Brain microvascular endothelial cell (primary cell): Measurements from ENCODE around the gene NOP9.

Experiments
- DNase-seq: peaks from one replicate; pipeline ENCODE4 v3.0.0-alpha.2; 2020
- H3K27ac ChIP-seq: fragments of 250-450 bp; sonication (Bioruptor Pico); 2 replicates; pipeline ENCODE4 v1.5.1; 2020; ENCODE audit warnings: mild to moderate bottlenecking, moderate library complexity
- H3K27me3 ChIP-seq: fragments of 250-450 bp; sonication (Bioruptor Pico); replicated peaks from 2 replicates; pipeline ENCODE4 v1.5.1; 2020; ENCODE audit warnings: mild to moderate bottlenecking
- H3K36me3 ChIP-seq: fragments of 250-450 bp; sonication (Bioruptor Pico); replicated peaks from 2 replicates; pipeline ENCODE4 v1.5.1; 2020; ENCODE audit warnings: mild to moderate bottlenecking
- H3K4me3 ChIP-seq: 2 replicates; pipeline ENCODE4 v1.5.1; 2011; ENCODE audit warnings: low read depth, mild to moderate bottlenecking, control low read depth, low read length, moderate library complexity
- CTCF ChIP-seq: IDR thresholded peaks from 2 replicates; pipeline ENCODE4 v1.5.1; 2011; ENCODE audit warnings: low read depth, mild to moderate bottlenecking, moderate library complexity, low read length, control low read depth, inconsistent platforms; ENCODE audit errors: missing control alignments
- in situ Hi-C: cut with HindIII; loops from 2 replicates; pipeline ENCODE4 v1.10.0; 2017; ENCODE audit warnings: low sequenced_read_pairs, low pct_ligation_motif_present

NOP9 gene

GRCh38 chr14:24254630-24255392 is 44.8 kb upstream of the NOP9 start:
- DNase-seq: no peak
- no peak for TF ChIP-seq CTCF
- no peak overlapping the region for H3K27ac ChIP-seq
- no peaks in the 10 kb centered on the region for H3K36me3 ChIP-seq
- no peaks in the 10 kb centered on the region for H3K27me3 ChIP-seq
- H3K4me3 ChIP-seq: no peak overlapping the region
- in situ Hi-C loops: no loop called here

DNA sequence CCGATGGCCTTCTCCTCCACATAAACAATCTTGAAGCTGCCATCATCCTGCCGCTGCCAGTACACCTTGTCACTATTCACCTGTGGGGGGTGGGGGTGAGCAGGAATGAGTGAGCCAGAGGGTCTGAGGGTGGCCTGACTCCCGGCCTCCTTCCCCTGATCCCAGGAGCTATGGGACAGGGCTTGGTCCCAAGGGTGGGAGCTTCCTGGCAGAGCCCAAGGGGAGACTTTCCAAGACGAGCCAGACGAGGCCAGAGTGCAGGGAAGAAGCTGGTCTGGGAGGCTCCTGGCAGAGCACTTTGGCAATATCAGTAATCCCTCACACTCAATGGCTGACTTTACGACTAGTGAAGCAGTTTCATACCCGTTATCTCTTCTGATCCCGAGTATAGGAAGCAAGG is 44.2 kb upstream of the NOP9 start:
- TF ChIP-seq CTCF: no peak
- in situ Hi-C loops: no loop called here
- no peak overlapping the region for H3K27ac ChIP-seq
- H3K4me3 ChIP-seq: no peak overlapping the region
- H3K27me3 ChIP-seq: no peaks in the 10 kb centered on the region
- DNase-seq: no peak
- no peaks in the 10 kb centered on the region for H3K36me3 ChIP-seq

DNA sequence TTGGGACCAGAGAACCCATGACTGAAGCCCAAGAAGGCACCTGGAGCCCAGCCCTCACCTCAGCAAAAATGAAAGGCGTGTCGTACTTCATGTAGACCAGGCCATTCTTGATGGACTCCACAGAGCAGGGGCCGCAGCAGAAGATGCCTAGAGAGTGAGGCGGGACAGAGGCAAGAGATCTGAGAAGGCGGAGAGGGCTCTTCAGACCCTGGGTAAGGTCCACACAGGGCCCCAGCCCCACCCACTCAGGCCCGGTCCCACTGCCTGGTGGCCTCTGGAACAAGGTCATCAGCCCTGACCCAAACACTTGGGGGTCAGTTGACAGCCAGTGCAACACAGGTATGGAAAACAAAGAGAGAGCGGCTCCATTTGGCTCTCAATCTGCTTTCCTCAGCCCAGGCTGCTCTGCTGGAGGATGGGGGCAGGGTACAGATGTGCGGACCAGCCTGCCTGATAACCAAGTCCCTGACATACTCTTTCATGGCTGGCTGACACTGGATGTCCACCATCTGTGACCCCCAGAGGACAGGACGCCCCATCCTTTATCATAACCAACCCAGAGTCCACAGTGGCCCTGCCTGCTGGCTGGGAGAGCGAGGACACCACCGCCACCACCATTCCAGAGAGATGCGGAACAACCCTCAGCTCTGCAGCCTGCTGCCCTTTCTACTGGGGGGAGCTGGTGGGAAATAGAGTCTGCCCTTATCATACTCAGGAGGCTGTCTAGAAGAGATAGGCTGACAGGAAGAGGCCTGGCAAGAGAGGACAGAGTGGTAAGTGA is 43.5 kb upstream of the NOP9 start:
- in situ Hi-C loops: no loop called here
- no peak for DNase-seq
- H3K4me3 ChIP-seq: no peak overlapping the region
- H3K27ac ChIP-seq: no peak overlapping the region
- H3K36me3 ChIP-seq: no peaks in the 10 kb centered on the region
- no peak for TF ChIP-seq CTCF
- H3K27me3 ChIP-seq: no peaks in the 10 kb centered on the region

- no peak for TF ChIP-seq CTCF
- Histone ChIP-seq H3K27ac (no peak overlapping the region), H3K27me3 (no peaks in the 10 kb centered on the region), H3K36me3 (no peaks in the 10 kb centered on the region), H3K4me3 (no peak overlapping the region)
- no peak for DNase-seq
- in situ Hi-C loops: no loop called here
These were observed 42.7 kb upstream of the NOP9 start for GRCh38 chr14:24256960-24257359.

- no peak for DNase-seq
- TF ChIP-seq CTCF: no peak
- Histone ChIP-seq H3K27me3 (no peaks in the 10 kb centered on the region), H3K36me3 (no peaks in the 10 kb centered on the region), H3K4me3 (no peak overlapping the region), H3K27ac (no peak overlapping the region)
- in situ Hi-C loops: no loop called here
These were observed 41.5 kb upstream of the NOP9 start for GRCh38 chr14:24258119-24258518.
